HG03571 (cell line): Measurements from ENCODE around the gene CDC37.
"Not testable (repeated sequence)": the region's sequence is repeated elsewhere in the genome, so short reads cannot be mapped to it uniquely, and the experiment has no call there.

Experiments
- ATAC-seq: cut with Tn5 transposase; IDR thresholded peaks from one replicate; pipeline ENCODE4 v1.9.1; 2021; ENCODE audit not compliant: unreplicated experiment

The CDC37 gene

DNA sequence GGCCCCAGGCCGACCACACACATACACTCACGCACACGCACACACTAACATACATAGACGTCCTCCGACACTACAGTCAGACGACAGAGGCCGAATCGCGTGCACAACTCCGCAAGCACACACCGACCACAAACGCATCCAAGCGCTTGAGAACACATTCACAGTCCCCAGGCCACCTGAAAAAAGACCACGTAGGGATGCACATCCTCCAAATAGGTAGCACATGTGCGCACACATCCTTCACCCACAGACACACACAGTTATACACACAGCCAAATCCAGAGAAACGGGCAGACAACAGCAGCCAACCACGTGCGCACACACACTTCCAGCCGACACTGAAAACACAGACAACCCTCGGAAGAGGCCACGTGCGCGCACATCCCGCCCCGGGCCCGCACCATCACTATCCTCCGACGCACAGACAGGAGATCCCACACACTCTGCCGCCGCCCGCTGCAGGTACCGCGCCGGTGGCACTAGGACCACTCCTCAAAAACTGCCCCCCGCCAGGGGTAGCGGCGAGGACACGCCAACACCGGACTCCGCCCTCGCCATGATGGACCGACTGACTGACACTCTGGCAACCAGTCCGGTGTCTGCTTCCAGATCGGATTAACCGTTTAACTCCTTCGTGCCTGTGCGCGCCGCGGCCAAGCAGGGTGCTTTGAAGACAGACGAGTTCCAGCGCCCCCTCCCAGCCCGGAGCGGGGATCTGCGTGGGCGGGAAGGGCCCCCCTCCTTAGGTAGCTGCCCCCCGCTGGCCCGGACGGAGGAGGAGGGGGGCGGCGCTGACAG is 16.5 kb upstream of the CDC37 start:
- no peak for ATAC-seq

DNA sequence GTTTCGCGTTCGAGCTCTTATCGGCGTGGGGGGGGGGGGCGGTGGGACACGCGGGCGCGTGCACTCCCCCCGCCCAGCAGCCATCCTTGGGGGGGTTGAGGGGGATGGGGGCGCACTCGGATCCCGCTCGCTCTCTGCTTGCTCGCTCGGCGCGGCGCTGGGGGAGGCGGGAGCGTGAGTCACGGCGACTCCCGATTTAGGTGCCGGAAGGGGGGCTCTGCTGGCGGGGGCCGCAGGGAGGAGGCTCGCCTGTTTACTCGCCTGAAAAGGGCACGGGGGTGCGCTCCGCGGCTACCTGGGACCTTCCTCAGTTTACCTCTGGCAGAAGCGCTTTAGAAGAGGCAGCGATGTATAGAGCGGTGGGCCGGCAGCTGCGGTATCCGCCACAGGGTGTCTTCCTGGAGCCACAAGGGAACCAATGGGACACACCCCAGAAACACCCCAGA is 15.9 kb upstream of the CDC37 start:
- ATAC-seq = no peak

DNA sequence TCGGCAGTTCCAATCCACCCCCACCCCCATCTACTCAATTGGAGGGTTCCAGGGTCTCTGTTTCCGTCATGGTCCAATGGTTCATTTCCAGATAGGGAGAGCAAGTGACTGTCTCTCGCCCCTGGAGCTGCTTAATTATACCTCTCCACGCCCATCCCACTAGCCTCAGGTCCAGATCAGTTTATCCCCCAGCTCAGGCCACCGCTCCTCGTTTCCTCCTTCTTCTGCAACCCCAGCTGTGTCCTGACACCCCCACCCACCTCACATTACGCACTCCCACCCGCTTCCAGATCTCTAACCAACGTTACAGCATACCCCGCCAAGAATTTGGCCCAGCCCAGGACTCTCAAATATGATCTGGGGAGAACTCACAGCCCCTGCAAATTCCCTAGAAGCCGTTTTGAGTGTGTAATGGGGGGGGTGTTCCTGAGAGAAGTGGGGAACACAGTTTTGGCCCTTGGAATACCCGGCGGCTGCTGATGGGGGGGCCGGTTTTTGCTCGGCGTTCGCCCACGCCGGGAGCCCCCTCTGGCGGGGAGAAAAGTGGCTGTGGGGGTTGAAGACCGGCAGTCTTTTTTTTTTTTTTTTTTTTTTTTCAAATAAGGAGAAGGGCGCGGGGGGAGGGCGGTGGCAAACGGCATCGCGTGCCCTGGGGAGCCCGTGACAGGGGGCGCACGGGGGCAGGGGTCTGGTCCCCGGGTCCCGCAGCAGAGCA is 15.3 kb upstream of the CDC37 start:
- ATAC-seq = no peak

DNA sequence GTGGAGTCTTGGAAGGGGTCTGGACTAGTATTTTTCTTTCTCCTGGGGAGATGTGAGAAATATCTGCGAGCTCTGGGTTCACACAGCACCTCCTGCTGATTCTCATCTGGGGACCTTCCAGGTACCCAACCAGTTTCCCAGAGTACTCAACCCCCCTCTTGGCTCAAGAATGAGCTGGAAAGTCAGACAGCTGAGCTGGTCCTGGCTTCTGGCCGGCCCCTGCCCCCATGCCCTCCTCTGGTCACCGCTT is 14.8 kb upstream of the CDC37 start:
- no peak for ATAC-seq

DNA sequence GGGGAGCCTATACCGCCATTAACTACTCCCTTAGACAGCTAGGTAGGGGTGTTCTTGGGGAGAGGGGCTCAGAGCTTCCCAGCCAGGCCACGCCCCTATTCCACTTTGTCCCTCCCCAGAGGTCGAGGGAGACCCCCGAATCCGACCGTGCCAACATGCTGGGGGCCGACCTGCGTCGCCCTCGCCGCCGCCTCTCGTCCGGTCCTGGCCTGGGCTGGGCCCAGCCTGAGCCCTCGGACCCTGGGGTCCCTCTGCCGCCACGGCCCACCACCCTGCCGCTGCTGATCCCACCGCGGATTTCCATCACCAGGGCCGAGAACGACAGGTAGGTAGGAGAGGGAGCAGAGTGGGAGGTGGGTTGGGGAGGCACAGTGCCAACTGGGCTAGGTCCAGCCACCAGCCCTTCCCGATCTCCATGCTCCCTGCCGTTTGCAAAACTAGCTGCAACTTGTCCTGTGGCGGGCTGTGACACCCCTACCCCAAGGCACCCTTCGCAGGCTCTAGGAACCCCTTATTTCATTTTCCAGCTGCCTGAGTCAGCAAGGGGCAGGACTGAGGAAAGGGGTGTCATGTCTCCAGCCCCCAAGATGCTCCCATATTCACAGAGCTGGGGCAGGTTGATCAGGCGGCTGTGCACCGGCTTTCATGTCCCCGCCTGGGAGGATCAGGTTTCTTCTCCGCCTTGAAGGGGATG is 14.3 kb upstream of the CDC37 start:
- no peak for ATAC-seq

DNA sequence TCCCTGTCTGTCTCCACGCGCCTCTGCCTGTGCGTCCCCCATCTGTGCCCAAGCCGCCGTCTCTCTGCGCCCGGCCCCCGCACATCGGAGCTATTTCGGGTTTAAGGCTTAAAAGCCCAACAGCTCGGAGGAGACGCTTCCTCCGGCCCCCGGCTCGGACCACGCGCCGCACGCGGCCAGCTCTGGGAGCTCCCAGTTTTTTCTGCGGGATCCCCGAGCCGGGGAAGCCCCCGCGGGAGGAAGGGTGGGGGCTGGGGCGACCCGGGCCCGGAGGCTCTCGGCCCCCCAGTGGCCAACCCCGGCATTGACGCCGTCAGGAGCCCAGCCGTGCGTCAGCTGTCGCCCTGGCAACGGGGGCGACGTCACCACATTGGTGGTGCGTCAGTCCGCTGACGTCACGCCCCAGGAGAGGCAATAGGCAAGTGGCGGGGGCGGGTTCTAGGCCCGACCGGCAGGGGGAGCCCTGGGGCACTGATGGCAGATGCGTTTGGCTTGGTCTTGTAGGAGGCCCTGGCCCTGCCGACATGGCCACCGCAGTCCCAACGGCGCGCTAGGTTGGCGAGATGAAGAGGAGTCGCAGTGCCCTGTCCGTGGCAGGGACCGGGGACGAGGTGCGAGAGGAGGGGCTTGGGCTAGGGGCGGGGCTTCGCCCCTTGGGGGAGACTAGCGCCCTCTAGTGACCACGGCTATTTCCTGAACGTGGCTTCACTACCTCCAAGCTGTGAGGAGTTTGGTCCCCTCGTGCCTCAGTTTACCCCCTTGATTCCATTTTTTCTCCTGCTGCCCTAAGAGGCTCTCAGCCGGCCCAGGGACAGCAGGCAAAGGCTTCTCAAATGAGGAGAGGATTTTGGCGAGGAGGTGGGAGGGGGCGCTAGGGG is 13.3 kb upstream of the CDC37 start:
- peak; percentile 39 for ATAC-seq

DNA sequence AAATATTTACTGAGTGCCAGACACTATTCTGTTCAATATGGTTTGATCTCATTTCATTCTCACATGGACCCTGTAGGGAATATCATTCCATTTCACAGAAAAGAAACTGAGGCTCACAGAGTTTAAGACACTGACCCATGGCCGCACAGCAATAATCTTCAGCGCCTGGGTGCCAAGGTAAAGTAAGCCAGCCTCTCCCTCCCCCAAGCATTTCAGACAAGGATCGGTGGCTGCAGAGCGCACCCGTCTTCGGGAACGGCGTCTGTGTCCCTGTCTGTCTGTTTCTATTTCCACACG is 12.7 kb upstream of the CDC37 start:
- no peak for ATAC-seq

DNA sequence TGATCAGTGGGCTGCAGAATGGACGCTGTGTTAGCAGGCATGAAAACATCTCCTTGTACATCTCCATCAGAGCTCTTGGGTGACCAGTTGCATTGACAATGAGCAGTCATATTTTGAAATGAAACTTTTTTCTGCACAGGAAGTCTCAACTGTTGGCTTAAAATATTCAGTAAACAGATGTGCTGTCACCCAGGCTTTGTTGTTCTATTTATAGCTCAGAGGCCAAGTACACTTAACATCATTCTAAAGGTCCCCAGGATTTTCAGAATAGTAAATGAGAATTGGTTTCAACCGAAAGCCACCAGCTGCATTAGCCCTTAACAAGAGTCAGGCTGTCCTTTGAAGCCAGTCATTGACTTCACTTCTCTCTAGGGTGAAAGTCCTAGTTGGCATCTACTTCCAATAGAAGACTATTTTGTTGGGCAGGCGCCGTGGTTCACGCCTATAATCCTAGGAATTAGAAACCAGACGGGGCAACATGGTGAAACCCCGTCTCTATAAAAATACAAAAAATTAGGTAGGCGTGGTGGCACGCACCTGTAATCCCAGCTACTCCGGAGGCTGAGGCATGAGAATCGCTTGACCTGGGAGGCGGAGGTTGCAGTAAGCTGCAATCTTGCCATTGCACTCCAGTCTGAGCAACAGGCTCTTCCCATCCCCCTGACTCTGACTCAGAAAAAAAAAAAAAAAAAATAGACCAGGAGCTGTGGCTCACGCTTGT is 9.1 kb upstream of the CDC37 start:
- peak; percentile 38 for ATAC-seq

DNA sequence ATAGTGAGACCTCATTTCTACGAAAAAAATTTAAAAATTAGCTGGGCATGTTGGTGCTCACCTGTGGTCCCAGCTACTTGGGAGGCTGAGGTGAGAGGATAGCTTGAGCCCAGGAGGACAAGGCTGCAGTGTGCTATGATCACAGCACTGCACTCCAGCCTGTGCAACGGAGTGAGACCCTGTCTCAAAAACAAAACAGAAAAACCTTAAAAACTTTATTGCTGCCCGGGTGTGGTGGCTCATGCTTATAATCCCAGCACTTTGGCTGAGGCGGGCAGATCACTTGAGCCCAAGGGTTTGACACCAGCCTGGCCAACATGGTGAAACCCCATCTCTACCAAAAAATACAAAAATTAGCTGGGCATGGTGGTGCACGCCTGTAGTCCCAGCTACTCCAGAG is 7.9 kb upstream of the CDC37 start:
- ATAC-seq = not testable (repeated sequence)

DNA sequence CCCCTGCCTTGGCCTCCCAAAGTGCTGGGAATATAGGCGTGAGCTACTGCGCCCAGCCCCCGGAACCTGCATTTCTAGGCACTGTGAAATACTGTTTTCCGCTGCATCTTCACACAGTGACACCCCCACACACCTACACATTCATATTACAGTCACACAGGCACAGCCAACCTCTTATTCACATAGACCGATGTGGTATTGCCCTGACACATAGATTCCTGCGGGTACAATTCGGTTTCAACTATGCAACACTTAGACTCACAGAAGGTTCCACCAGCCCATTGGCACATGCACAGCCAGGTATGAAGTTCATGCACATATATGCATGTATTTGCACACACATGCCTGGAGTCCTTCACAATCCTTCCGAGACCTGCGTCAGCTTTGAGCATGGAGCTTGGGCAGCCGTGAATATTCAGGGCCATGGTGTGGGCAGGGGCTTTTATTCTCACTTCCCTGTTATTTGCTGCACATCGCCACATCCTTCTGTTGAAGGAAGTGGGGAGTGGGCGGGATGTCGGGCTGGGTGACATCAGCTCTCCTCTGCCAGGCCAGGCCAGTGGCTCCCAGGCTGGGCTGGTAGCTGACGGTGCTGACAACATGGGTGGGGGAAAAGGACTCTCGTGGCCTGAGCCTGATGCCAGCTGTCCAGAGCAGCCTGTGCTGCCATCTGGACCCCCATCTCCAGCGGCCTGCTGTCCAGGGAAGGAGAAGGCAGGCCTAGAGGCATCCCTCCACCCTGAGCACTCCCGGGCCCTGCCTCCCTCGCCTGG is 5.4 kb upstream of the CDC37 start:
- ATAC-seq = no peak

DNA sequence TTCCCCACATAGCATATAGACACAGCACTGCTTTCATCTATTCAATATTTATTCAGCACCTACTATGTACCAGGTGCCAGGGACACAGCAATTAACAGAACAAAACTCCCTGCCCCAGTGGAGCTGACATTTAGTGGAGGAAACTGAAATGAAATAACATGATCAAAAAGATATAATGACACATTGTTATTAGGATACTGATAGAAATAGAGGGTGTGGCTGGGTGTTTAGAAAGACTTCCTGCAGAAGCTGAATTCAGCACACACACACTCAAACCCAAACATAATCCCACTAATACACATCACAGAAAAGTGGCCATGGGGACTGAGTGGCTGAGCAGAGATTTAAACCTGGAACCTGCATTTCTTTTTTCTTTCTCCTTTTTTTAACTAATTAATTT is 3.8 kb upstream of the CDC37 start:
- no peak for ATAC-seq

DNA sequence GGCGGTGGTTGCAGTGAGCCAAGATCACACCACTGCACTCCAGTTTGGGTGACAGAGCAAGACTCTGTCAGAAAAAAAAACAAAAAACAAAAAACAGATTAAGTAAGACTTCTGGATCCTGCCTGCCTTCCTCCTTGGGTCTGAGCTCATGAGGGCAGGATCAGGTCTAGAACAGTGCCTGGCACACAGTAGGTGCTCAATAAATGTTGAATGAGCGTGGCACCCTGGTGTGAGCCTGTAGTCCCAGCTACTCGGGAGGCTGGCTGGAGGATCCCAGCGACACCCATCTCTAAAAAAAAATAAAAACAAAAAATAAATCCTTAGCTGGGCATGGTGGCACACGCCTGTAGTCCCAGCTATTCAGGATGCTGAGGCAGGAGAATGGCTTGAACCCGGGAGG is 2.8 kb upstream of the CDC37 start:
- ATAC-seq = no peak

DNA sequence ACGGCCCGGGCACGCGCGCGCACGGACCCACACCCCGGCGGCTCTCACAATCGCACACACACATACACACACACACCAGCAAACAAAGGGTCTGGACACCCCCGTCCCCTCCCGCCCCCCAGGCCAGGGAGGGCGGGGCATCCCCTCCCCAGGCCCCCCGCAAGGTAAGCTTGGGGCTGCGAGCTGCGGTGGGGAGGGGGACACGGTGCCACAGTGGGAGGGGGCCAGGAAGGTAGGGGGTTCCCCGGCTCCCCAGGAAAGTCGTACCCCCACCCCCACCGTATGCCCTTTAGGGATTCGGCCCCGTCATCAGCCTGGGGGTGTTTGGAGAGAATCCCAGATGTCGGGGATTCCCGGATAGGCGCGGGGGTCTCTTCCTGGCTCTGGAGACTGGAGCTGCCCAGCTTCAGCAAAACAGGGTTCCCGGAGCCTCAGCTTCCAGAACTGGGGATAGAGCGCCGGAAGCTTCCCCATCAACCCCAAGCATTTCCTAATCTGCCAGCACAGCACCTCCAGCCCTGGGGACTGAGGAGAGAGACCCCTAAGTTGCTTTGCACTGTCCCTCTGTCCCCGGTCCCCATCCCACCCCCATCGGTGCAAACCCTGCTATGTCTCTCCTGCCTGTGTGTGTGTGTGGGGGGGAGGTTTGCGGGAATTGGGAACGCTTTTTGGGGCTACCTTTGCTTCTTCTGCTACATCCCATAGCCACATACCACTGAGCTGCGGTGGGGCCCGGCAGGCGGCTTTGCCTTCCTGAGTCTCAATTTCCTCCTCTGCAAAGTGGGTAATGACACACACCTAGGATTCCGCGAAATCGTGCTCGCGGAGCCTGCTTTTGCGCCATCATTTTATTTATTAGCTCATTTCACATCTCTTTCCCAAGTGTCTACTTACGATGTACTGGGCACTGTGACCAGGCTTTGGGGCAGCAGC is 1.8 kb upstream of the CDC37 start:
- ATAC-seq = no peak

DNA sequence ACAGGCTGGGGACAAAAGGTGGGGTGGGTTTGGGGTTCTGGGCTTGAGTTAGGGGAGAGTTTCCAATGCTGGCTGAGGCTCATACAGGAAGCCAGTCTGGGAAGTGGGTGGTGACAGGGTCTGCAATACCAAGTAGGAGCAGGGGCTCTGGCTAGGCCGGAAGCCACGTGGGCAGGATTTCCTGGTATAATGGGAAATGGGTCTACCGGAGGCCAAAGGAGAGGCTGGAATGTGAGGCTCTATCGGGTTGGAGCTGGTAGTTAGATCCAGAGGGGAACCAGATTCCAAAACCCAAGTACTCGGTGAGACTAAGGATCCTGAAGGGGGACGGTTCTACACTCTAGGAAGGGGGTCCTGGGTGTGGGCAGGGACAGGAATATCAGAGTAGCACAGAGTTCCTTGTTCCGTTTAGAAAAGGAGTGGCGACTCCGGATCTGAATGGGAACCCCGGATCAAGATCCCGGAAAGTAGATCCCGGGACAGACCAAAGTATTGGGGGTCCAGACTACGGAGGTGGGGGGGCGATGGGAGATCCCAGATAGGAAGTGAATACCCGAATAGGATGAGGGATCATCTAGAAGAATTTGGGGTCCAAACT is 802 bp downstream of the CDC37 start:
- no peak for ATAC-seq

DNA sequence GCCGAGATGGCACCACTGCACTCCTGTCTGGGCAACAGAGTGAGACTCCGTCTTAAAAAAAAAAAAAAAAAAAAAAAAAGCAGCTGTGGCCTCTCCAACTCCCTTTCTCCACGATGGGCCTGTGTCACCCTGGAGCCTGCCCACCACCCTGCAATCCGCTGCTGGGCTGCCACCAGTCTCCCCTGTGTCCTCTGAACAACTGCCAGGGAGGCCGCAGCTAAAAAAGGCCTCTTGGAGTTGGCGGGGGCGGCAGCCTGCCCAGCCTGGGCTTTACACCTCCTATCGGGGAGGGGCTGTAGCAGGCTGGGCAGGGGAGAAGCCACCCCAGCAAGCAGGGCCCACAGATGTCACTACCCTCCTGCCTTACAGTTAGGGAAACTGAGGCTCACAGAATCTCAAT is 3.5 kb downstream of the CDC37 start:
- no peak for ATAC-seq

DNA sequence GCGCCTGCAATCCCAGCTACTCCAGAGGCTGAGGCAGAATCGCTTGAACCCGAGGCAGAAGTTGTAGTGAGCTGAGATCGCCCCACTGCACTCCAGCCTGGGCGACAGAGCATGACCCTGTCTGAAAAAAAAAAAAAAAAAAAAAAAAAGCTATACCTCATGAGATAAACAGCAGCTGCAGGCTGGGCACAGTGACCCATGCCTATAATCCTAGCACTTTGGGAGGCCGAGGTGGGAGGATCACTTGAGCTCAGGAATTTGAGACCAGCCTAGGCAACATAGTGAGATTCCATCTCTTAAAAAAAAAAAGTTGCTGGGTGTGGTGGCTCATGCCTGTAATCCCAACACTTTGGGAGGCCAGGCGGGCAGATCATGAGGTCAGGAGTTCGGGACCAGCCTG is 4.0 kb downstream of the CDC37 start:
- ATAC-seq = not testable (repeated sequence)

DNA sequence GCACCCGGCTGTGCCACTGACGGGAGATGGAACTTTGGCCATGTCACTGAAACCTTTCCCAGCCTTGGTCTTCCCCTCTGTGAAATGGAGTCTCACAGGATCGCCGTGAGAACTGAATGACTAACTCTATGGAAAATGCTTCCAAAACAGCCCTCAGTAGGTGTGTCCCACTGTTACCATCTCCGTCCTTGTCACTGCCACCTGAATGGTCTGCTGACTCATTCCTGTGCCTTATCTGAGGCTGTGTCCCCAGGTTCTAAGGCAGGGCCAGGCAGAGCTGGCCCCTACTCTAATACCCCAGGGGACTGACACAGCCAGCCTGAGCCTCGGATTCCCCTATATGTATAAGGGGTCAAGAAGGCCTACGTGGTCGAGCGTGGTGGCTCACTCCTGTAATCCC is 4.5 kb downstream of the CDC37 start:
- ATAC-seq = no peak

DNA sequence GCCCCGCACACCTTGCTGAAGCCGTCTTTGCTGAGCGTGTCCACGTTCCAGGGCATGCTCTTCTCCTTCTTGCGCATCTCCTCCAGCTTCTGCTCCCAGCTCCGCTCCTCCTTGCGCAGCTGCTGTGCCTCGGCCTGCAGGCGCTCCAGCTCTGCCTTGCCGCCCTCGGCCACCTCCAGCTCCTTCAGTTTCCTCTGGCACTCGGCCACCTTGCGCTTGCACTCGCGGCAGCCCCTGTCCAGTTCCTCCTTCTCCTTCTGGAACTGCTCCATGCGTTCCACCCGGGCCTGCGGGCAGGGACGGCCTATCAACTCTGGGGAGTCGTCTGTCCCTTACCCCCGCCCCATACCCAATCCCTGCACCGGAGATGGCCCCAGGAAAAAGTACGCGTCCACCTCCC is 7.4 kb downstream of the CDC37 start:
- ATAC-seq = no peak

DNA sequence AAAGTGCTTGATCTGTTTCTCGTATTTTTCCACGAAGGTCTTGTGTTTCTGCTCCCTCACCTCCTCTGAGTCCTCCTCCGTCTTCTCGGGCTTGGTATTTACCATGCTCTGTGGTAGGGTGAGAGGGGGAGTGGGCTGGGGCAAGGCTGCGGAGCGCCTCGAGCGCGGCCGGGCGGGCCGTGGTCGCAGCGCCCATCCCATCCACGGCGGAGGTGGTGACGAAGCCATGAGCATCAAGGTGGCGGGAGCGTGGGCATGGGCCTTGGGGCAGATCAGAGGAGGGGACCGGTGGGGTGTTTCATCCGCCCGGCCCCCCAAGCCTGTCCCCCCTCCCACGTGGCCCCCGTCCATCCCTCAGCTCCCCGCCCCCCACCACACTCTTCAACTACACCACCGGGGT is 7.9 kb downstream of the CDC37 start:
- ATAC-seq = no peak
